Measurements from ENCODE around the gene ROBO1.

GRCh38 chr3:78863306-78864203 is 904.2 kb downstream of the ROBO1 start:
- TF ChIP-seq, protein P1, sequence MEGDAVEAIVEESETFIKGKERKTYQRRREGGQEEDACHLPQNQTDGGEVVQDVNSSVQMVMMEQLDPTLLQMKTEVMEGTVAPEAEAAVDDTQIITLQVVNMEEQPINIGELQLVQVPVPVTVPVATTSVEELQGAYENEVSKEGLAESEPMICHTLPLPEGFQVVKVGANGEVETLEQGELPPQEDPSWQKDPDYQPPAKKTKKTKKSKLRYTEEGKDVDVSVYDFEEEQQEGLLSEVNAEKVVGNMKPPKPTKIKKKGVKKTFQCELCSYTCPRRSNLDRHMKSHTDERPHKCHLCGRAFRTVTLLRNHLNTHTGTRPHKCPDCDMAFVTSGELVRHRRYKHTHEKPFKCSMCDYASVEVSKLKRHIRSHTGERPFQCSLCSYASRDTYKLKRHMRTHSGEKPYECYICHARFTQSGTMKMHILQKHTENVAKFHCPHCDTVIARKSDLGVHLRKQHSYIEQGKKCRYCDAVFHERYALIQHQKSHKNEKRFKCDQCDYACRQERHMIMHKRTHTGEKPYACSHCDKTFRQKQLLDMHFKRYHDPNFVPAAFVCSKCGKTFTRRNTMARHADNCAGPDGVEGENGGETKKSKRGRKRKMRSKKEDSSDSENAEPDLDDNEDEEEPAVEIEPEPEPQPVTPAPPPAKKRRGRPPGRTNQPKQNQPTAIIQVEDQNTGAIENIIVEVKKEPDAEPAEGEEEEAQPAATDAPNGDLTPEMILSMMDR (IDR thresholded peaks at IDR 0.05), result no peak
- no peak for TF ChIP-seq POLR2A (IDR thresholded peaks at IDR 0.05)

All from vagina (tissue), 2 donors.